Measurements from ENCODE around the gene CEACAM16.

Gene CEACAM16

DNA sequence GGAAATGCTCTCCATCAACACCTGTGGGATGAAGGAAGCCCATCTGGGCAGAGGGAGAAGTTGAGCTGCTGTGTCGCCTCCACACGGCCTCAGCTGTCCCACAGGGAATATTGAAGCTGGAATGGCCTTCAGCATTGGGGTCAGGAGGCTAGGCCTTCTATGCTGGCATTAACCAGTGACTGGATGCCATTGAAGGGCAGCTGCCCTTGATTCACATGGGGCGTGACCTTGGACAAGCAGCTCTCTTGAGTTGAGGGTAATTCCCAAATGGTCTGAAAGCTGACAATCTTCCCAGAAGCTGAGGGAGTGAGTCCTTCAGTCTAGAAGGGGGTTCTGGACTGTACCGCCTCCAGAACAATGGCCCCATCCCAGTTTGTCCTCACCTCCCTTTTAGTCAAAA lies 56.3 kb downstream of the CEACAM16 start:
- no peaks in the 10 kb centered on the region for H3K9me3 ChIP-seq
- no peak for TF ChIP-seq CTCF (IDR thresholded peaks at IDR 0.05)
- no peaks in the 10 kb centered on the region for H3K27me3 ChIP-seq
- H3K36me3 ChIP-seq: peaks cover 84% of the 10 kb centered on the region
- H3K4me3 ChIP-seq (ENCODE audit: low read depth in 1 of 2, low read length in 1 of 2): peak overlapping the region; percentile 85 to 97
- peaks cover 63 to 71% of the 10 kb centered on the region in 2 experiments for H3K4me1 ChIP-seq (ENCODE audit: control insufficient read depth in 1 of 2, insufficient read depth in 1 of 2, low read depth in 1 of 2, low read length in 1 of 2)
- H3K27ac ChIP-seq: peak overlapping the region; percentile 100

DNA sequence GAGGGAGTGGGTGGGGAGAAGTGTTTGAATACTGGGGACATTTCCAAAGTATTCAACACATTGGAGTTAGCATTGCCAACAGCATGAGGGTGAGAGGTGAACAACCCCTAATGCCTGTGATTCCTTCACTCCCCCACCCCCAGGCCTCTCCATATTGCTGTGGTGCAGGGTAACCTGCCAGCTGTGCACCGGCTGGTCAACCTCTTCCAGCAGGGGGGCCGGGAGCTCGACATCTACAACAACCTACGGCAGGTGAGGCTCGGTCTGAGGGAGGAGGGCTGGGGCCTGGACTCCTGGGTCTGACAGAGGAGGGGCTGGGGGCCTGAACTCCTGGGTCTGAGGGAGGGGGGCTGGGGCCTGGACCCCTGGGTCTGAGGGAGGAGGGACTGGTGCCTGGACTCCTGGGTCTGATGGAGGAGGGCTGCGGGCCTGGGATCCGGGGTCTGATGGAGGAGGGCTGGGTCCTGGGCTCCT lies 57.2 kb downstream of the CEACAM16 start:
- Histone ChIP-seq H3K9me3 (no peaks in the 10 kb centered on the region), H3K27me3 (no peaks in the 10 kb centered on the region), H3K36me3 (peaks cover 83% of the 10 kb centered on the region), H3K4me3 (ENCODE audit: low read depth in 1 of 2, low read length in 1 of 2) (peak overlapping the region; percentile 85 to 97), H3K27ac (peak overlapping the region; percentile 100), H3K4me1 (ENCODE audit: control insufficient read depth in 1 of 2, insufficient read depth in 1 of 2, low read depth in 1 of 2, low read length in 1 of 2) (peaks cover 54 to 65% of the 10 kb centered on the region in 2 experiments)
- no peak for TF ChIP-seq CTCF (IDR thresholded peaks at IDR 0.05)

DNA sequence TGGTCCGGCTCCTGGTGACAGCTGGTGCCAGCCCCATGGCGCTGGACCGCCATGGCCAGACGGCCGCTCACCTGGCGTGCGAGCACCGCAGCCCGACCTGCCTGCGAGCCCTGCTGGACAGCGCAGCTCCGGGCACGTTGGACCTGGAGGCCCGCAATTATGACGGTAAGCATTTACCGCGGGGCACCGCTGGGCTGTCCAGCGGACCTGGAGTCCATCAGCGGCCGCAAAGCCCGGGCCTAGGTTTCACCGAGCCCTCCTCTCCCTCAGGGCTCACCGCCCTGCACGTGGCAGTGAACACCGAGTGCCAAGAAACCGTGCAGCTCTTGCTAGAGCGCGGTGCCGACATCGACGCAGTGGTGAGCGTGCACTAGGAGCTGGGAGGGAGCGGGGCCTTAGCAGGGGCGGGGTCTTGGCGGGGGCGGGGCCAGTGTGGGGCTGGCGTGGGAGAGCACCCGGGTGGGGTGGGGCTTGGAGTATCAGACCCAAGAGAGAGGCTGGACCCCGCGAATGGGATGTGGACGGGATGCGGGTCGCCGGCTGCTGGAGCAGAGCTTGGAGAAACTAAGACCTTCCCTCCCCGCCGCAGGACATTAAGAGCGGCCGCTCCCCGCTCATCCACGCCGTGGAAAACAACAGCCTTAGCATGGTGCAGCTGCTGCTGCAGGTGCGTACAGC lies 58.2 kb downstream of the CEACAM16 start:
- no peaks in the 10 kb centered on the region for H3K27me3 ChIP-seq
- H3K27ac ChIP-seq: peak overlapping the region; percentile 100
- peaks cover 77% of the 10 kb centered on the region for H3K36me3 ChIP-seq
- H3K4me3 ChIP-seq (ENCODE audit: low read depth in 1 of 2, low read length in 1 of 2): no peak overlapping the region
- H3K9me3 ChIP-seq: no peaks in the 10 kb centered on the region
- no peak for TF ChIP-seq CTCF (IDR thresholded peaks at IDR 0.05)
- H3K4me1 ChIP-seq (ENCODE audit: control insufficient read depth in 1 of 2, insufficient read depth in 1 of 2, low read depth in 1 of 2, low read length in 1 of 2): peaks cover 43 to 57% of the 10 kb centered on the region in 2 experiments

- no peaks in the 10 kb centered on the region for H3K9me3 ChIP-seq
- TF ChIP-seq CTCF (IDR thresholded peaks at IDR 0.05): no peak
- no peaks in the 10 kb centered on the region for H3K27me3 ChIP-seq
- H3K27ac ChIP-seq: peak overlapping the region; percentile 58
- H3K4me3 ChIP-seq (ENCODE audit: low read depth in 1 of 2, low read length in 1 of 2): no peak overlapping the region
- H3K36me3 ChIP-seq: peaks cover 70% of the 10 kb centered on the region
- H3K4me1 ChIP-seq (ENCODE audit: control insufficient read depth in 1 of 2, insufficient read depth in 1 of 2, low read depth in 1 of 2, low read length in 1 of 2): peaks cover 38 to 56% of the 10 kb centered on the region in 2 experiments
Observed at GRCh38 chr19:44757735-44758505, 59.0 kb downstream of the CEACAM16 start.

DNA sequence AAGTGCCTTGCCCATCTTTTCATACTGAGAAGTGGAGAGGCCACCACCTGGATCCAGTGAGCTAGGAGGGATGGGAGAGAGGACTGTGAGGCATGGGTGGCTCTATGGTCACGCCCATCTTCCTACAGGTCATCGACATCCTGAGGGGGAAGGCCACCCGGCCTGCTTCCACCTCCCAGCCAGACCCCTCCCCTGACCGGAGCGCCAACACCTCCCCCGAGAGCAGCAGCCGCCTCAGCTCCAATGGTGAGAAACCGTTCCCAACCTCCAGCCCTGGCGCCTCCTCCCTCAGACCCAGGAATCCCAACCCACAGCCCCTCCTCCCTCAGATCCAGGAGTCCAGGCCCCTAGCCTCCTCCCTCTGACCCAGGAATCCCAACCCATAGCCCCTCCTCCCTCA lies 59.6 kb downstream of the CEACAM16 start:
- Histone ChIP-seq H3K9me3 (no peaks in the 10 kb centered on the region), H3K27me3 (no peaks in the 10 kb centered on the region), H3K27ac (peak overlapping the region; percentile 58), H3K36me3 (peaks cover 67% of the 10 kb centered on the region), H3K4me3 (ENCODE audit: low read depth in 1 of 2, low read length in 1 of 2) (no peak overlapping the region), H3K4me1 (ENCODE audit: control insufficient read depth in 1 of 2, insufficient read depth in 1 of 2, low read depth in 1 of 2, low read length in 1 of 2) (peaks cover 39 to 59% of the 10 kb centered on the region in 2 experiments)
- TF ChIP-seq CTCF (IDR thresholded peaks at IDR 0.05): no peak

Data from neutrophil (primary cell).